ENCODE data around the gene MAP3K15.

GRCh38 chrX:19349264-19349663 lies 166.0 kb downstream of the MAP3K15 start:
- TF ChIP-seq, protein P1, sequence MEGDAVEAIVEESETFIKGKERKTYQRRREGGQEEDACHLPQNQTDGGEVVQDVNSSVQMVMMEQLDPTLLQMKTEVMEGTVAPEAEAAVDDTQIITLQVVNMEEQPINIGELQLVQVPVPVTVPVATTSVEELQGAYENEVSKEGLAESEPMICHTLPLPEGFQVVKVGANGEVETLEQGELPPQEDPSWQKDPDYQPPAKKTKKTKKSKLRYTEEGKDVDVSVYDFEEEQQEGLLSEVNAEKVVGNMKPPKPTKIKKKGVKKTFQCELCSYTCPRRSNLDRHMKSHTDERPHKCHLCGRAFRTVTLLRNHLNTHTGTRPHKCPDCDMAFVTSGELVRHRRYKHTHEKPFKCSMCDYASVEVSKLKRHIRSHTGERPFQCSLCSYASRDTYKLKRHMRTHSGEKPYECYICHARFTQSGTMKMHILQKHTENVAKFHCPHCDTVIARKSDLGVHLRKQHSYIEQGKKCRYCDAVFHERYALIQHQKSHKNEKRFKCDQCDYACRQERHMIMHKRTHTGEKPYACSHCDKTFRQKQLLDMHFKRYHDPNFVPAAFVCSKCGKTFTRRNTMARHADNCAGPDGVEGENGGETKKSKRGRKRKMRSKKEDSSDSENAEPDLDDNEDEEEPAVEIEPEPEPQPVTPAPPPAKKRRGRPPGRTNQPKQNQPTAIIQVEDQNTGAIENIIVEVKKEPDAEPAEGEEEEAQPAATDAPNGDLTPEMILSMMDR (IDR thresholded peaks at IDR 0.05) = no peak
- no peak for TF ChIP-seq POLR2AphosphoS5 (IDR thresholded peaks at IDR 0.05; ENCODE audit: insufficient read depth in 1 of 2, low read depth in 1 of 2)

All from vagina (tissue), 2 donors.